A673 (cell line): ENCODE results near the gene ASB13. TPM values are rescaled to one million over a fixed set of nuclear protein-coding genes. Genes with fewer than 3 reads are reported as not detected.
A peak's percentile ranks its signal among the peaks of the same experiment; 100 is the strongest.

Source experiments
- BruUV-seq: library from RNA; stranded (reverse); fragments of 400-500 nt; replicated peaks from 2 replicates; lab custom pipeline; 2021; lab: Mats Ljungman, UMichigan
- CTCF ChIA-PET: fragments of 300-600 bp; sonication (Branson Sonifier 250); formaldehyde crosslinking; loops from one replicate; lab custom pipeline; 2022; ENCODE audit warnings: antibody characterized with exemption; lab: Charles Lee
- POLR2A ChIA-PET: fragments of 300-600 bp; sonication (Branson Sonifier 250); formaldehyde crosslinking; loops from one replicate; lab custom pipeline; 2022; ENCODE audit warnings: antibody characterized with exemption; ENCODE audit not compliant: low non-redundant PET; lab: Charles Lee
- DNase-seq: peaks from one replicate; pipeline ENCODE4 v3.0.0-alpha.2; 2015; ENCODE audit warnings: low spot score
- H3K27ac ChIP-seq: fragments of 200-600 bp; sonication (generic); 2 replicates; pipeline ENCODE4 v1.5.1; 2016; ENCODE audit warnings: mixed run types, low read depth, mild to moderate bottlenecking, mixed read lengths, antibody characterized with exemption, low read length; ENCODE audit not compliant: poor library complexity, severe bottlenecking
- H3K27me3 ChIP-seq: fragments of 200-600 bp; sonication (generic); replicated peaks from 2 replicates; pipeline ENCODE4 v1.6.1; 2017; ENCODE audit warnings: mixed run types, low read depth, mild to moderate bottlenecking, mixed read lengths, antibody characterized with exemption, low read length; ENCODE audit not compliant: insufficient read depth, poor library complexity
- H3K36me3 ChIP-seq: fragments of 200-600 bp; sonication (generic); 2 replicates; pipeline ENCODE4 v1.6.1; 2016; ENCODE audit warnings: mixed run types, mild to moderate bottlenecking, mixed read lengths, antibody characterized with exemption, low read length; ENCODE audit not compliant: insufficient read depth, poor library complexity, severe bottlenecking
- H3K4me1 ChIP-seq: fragments of 200-600 bp; sonication (generic); 2 replicates; pipeline ENCODE4 v1.6.1; 2017; ENCODE audit warnings: mixed run types, mild to moderate bottlenecking, mixed read lengths, antibody characterized with exemption, low read length; ENCODE audit not compliant: insufficient read depth, poor library complexity, severe bottlenecking
- H3K4me3 ChIP-seq: fragments of 200-600 bp; sonication (generic); 2 replicates; pipeline ENCODE4 v1.5.1; 2016; ENCODE audit warnings: low read depth, mixed run types, mild to moderate bottlenecking, mixed read lengths, low read length; ENCODE audit not compliant: poor library complexity, severe bottlenecking
- H3K9me3 ChIP-seq: fragments of 200-600 bp; sonication (generic); 2 replicates; pipeline ENCODE4 v1.6.1; 2016; ENCODE audit warnings: mixed run types, low read depth, mild to moderate bottlenecking, mixed read lengths, antibody characterized with exemption, low read length; ENCODE audit not compliant: poor library complexity, severe bottlenecking
- EZH2 ChIP-seq: fragments of 200-600 bp; sonication (generic); IDR thresholded peaks from 2 replicates; pipeline ENCODE4 v1.6.1; 2017; ENCODE audit warnings: borderline replicate concordance, low read depth, mild to moderate bottlenecking, mixed read lengths, antibody characterized with exemption, low read length; ENCODE audit not compliant: poor library complexity, severe bottlenecking
- intact Hi-C: fragments of 100-400 bp; cut with micrococcal nuclease; formaldehyde crosslinking; loops from one replicate; pipeline ENCODE4 v1.10.0; 2022; ENCODE audit not compliant: unreplicated experiment
- total RNA-seq: library from RNA; stranded (reverse); gene quantifications from 2 replicates; pipeline ENCODE4 v1.2.3, GENCODE V29; 2021
- TF ChIP-seq, protein P1 (sequence below): fragments of 300-800, 200-600 bp; sonication (generic); conservative IDR thresholded peaks from 2 replicates; pipeline ENCODE4 v1.5.1; 2017; ENCODE audit warnings: low read depth, mild to moderate bottlenecking, antibody characterized with exemption, low read length, moderate library complexity, mixed read lengths

Gene ASB13
- total RNA-seq, 1 experiment from 2014 or later, result 11.9 TPM

DNA sequence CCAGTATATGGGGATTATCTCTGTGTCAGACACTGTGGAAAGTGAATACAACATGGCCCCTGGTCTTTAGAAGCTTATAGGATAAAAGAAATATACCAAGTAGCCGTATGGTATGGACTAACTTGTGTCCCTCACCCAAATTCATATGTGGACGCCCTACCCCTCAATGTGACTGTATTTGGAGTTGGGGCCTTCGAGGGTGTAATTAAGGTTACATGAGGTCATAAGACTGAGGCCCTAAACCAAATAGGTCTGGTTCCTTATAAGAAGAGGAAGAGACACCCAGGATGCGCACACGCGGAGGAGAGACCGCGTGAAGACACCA is 36.3 kb downstream of the ASB13 start:
- no peaks in the 10 kb centered on the region for H3K9me3 ChIP-seq
- DNase-seq, result no peak
- POLR2A ChIA-PET, result no interaction called here
- peaks cover 3% of the 10 kb centered on the region for H3K4me1 ChIP-seq
- no peaks in the 10 kb centered on the region for H3K36me3 ChIP-seq
- BruUV-seq, result no TSS peak
- H3K4me3 ChIP-seq, result no peak overlapping the region
- H3K27ac ChIP-seq, result no peak overlapping the region
- H3K27me3 ChIP-seq, result no peaks in the 10 kb centered on the region
- intact Hi-C loops, result no loop called here
- no peak for TF ChIP-seq EZH2
- TF ChIP-seq, protein P1, sequence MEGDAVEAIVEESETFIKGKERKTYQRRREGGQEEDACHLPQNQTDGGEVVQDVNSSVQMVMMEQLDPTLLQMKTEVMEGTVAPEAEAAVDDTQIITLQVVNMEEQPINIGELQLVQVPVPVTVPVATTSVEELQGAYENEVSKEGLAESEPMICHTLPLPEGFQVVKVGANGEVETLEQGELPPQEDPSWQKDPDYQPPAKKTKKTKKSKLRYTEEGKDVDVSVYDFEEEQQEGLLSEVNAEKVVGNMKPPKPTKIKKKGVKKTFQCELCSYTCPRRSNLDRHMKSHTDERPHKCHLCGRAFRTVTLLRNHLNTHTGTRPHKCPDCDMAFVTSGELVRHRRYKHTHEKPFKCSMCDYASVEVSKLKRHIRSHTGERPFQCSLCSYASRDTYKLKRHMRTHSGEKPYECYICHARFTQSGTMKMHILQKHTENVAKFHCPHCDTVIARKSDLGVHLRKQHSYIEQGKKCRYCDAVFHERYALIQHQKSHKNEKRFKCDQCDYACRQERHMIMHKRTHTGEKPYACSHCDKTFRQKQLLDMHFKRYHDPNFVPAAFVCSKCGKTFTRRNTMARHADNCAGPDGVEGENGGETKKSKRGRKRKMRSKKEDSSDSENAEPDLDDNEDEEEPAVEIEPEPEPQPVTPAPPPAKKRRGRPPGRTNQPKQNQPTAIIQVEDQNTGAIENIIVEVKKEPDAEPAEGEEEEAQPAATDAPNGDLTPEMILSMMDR, result no peak
- CTCF ChIA-PET, result interaction anchor here (0.5 to 1.0 kb wide), 9 partner anchors 21 to 815 kb away, joined by 3 to 5 read pairs (median 4); no protein-coding TSS in a partner anchor

DNA sequence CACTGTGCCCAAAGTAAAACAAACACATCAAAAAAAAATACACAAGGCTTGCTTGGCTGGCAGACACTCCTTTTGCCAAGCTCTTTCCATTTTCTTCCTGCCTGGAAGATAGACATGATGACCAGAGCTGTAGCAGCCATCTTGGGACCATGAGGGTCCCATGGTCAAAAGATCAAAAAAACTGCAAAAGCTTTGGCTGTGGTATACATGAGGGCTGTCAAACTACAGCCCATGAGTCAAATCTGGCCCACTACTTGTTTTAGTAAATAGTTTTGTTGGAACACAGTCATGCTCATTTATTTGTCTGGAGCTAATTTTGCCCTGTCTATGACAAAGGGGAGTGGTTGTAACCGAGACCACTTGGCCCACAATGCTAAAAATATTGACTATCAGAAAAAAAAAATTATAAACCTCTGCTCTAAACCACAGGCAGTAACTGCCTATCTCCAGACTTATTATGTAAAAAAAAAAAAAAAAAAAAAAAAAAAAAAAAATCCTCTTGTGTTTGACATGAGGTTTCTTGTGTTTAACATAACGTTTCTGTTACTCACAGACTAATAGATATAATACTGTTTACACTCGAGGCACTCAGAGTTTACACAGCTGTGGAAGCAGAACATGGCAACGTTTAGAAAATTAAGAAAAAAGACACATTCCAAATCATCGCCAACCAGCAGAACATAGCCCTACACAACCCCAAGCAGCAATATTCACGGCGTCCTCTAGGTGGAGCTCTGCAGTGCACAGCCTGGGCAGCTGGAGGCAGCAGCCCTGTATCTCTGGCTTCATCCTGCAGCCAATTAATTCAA is 36.9 kb downstream of the ASB13 start:
- ChIA-PET POLR2A (no interaction called here), CTCF (interaction anchor here (0.5 to 1.0 kb wide), 10 partner anchors 22 to 814 kb away, joined by 3 to 5 read pairs (median 4); no protein-coding TSS in a partner anchor)
- H3K4me3 ChIP-seq, result no peak overlapping the region
- no TSS peak for BruUV-seq
- DNase-seq, result peak; percentile 91
- no peaks in the 10 kb centered on the region for H3K27me3 ChIP-seq
- H3K27ac ChIP-seq, result no peak overlapping the region
- TF ChIP-seq, protein P1, result peak; percentile 97
- TF ChIP-seq EZH2, result no peak
- intact Hi-C loops, result loop anchor here (10.0 kb wide), 2 partner anchors 245 to 785 kb away; no protein-coding TSS in a partner anchor
- H3K4me1 ChIP-seq, result peaks cover 3% of the 10 kb centered on the region
- H3K36me3 ChIP-seq, result no peaks in the 10 kb centered on the region
- no peaks in the 10 kb centered on the region for H3K9me3 ChIP-seq

DNA sequence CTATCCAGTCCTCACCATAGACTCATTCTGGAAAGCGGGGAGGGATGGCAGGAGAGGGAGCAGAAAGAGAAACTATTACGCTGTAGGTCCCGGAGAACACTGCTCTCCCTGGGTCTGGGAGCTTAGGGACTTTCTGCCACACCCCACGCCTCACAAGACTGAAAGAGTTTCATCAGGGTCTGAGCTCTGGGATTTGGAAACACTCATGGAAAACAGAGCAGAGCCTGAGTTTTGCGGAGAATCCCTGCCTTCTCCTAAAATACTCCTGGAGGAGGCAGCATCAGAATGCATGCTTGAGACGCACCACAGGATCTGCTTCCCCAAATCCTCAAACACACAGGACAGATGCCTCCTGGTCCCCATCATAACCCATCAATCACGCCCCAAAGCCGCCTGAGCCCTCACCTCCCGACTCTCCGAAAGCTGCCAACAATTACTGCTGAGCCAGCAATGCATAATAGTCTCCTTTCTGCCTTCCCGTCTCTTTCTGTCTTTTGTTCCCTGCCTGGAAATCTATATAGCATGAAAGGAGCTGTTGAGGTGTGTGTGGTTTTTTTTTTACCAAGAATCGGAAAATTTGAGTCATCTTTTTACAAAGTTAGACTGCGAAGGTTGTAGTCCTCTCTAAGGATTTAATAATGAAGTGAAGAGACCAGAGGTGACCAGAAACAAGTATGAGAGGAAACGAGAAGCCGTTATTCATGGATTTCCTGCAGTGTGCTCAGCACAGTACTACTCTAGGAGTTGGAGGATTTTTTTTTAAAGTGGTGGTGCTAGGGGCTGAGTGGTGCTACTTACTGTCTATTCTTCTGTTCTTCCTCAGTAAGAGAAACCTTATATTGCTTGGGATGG is 37.7 kb downstream of the ASB13 start:
- H3K36me3 ChIP-seq, result no peaks in the 10 kb centered on the region
- CTCF ChIA-PET, result interaction anchor here (0.7 kb wide), 1 partner anchor 246 kb away, joined by 3 read pairs; no protein-coding TSS in a partner anchor
- H3K4me1 ChIP-seq, result peaks cover 3% of the 10 kb centered on the region
- H3K4me3 ChIP-seq, result no peak overlapping the region
- intact Hi-C loops, result loop anchor here (10.0 kb wide), 2 partner anchors 246 to 784 kb away; no protein-coding TSS in a partner anchor
- TF ChIP-seq, protein P1, result no peak
- no peak for TF ChIP-seq EZH2
- H3K27me3 ChIP-seq, result no peaks in the 10 kb centered on the region
- H3K9me3 ChIP-seq, result no peaks in the 10 kb centered on the region
- DNase-seq, result no peak
- BruUV-seq, result no TSS peak
- POLR2A ChIA-PET, result no interaction called here
- no peak overlapping the region for H3K27ac ChIP-seq
